Stimulated activated CD8-positive, alpha-beta memory T cell treated with anti-CD3 and anti-CD28 coated beads, Interleukin-2, amount 100 ng/mL, for 1 hour (primary cell): ENCODE measurements around the gene TRIM52.

Source experiments
- DNase-seq, 2 donors: peaks; one replicate each; pipeline ENCODE4 v3.0.0-alpha.2; 2020; ENCODE audit warnings: low read depth in 2 of 2

TRIM52 gene

GRCh38 chr5:181258576-181258975 is 2.4 kb downstream of the TRIM52 start:
- no peak for DNase-seq

- no peak for DNase-seq
Observed at GRCh38 chr5:181255836-181256578, 4.9 kb downstream of the TRIM52 start.

DNA sequence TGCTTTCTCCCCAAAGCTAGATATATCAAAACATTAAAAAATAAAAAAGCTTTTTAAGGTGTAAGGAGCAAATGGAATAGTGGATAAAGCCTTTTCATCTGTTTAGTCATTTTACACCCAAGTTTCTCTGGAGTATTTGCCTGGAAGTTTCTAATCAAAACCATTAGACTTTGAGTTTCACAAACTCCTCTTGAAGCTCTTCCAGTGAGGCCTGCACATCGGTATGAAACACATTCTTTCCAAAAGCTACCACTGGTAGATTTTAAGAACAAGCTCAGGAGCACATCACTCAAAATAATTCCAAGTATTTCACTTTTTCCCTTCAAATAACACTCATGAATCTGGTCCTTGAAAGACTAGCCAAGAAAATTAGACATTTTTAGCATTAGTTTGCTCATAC is 5.7 kb downstream of the TRIM52 start:
- DNase-seq, result no peak

GRCh38 chr5:181248277-181248676 is 12.7 kb downstream of the TRIM52 start:
- DNase-seq, result no peak

GRCh38 chr5:181246276-181247049 is 14.5 kb downstream of the TRIM52 start:
- DNase-seq, result peak; percentile 52 to 62

DNA sequence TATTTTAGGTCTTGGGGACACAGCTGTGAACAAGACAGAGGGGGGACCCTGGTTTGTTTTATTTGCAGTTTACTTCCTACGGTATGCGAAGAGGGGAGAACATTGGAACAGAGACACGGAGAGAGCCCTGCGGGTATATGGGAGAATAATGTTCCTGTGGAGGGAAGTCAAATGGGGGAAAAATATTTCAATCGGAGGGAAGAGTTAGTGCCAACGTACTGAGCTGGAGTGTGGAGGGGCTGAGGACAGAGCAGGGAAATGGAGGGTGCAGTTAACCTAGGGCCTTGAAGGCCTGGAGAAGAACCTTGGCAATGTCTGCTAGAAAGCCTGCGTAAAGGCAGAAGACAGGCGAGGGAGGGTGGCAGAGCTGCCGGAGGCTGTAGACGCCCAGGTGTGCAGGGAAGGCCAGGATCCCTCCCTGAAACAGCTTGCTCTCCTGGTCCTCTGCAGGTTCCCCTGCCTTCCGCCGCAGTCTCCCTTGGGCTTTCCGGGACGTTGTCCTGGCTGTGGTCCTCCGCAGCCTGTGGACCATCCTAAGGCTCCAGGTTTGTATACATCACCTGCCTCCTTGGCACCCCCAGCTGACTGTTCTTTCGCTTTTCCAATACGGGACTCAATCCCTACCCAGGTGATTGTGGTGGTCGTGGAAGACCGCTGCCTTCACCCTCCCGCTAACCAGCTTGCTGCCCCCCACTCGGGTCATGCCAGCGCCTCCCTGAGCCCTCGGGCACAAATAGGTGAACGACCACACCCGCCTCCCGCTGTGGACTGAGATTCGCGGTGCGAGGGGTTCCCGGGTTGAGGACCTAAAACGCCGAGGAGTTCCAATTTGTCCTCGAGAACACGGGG is 15.3 kb downstream of the TRIM52 start:
- DNase-seq, result no peak

DNA sequence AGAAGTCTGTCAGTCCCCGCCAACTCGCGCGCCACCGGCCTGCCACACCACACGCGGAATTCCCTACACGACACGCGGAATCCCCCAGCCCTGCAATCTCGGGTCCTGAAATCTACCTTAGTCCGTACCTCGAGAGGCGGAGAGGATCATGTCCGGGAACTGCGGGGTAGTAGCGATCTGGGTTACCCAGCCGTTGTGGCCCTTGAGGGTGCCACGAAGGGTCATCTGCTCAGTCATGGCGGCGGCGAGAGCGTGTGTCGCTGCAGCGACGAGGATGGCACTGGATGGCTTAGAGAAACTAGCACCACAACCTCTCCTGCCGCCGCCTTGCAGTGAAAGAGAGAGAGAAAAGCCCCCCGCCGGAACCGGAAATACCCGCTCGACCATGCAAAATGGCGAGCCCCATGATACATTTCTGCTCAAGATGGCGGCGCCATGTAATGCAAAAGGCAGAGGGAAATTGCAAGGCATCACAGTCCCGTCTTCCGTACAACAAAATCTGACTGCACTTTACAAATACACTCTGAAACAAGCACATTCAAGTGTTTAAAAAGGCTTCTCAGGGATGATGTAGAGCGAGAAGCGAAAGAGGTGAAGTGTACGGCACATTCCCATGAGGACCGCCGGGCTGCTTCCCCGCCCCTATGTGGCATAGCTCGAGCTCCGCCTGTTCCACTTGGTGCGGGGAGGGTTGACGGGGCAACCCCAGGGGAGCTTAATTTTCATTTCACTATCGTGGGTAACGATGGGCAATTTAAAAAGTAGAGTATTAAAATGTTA is 17.2 kb downstream of the TRIM52 start, which contains the start of gene RACK1:
RACK1 (minus strand) TSS at position 343 of the 780 bp plus-strand sequence; CDS start at position 237, 106 bp downstream.
- DNase-seq, result peak; percentile 80

- DNase-seq, result no peak
Observed at GRCh38 chr5:181243018-181243563, 17.9 kb downstream of the TRIM52 start.

GRCh38 chr5:181242031-181242451 is 18.9 kb downstream of the TRIM52 start:
- no peak for DNase-seq

GRCh38 chr5:181241393-181241975 is 19.5 kb downstream of the TRIM52 start:
- no peak for DNase-seq

DNA sequence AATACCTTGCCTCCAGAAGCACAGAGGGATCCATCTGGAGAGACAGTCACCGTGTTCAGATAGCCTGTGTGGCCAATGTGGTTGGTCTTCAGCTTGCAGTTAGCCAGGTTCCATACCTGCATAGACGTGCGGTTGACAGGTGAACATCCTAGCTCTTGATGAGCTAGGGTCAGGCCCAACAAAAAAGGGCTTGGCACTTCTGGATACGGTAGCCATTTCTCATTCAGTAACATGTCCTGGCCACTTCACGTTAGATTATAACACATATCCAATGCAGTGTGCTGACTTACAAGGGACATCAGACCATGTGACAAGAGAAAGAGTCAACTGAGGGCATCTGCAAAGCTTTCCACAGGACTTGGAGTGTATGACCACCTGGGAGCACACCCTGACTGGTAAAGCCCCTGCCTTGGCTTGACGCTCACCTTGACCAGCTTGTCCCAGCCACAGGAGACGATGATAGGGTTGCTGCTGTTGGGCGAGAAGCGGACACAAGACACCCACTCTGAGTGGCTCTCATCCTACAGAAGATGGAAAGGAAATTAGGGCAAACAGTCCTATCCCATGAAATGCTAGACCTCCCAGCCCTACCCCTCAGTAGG is 21.8 kb downstream of the TRIM52 start:
- DNase-seq, result no peak

DNA sequence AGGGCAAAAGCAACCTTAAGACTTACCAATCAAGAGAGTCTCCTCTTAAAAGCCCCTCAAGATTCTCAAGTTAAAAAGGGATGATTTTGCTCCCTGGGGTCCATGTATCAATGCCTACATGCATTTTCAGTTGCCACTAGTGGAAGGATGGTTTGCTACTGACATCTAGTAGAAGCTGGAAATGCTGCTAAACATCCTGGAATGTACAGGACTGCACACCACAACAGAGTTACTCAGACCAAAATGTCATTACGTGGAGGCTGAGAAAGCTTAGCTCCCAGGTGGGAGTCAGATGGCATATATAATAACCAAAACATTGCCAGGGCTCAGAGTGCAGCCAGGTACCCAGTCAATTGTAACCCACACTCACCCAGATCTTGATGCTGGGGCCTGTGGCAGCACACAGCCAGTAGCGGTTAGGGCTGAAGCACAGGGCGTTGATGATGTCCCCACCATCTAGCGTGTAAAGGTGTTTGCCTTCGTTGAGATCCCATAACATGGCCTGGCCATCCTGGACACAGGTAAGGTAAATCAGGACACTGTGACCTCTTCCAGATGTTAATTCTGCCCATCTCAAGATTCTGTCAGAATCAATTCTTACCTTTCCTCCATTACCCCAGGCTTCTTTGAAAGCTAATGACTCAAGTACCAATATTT is 23.1 kb downstream of the TRIM52 start:
- no peak for DNase-seq

GRCh38 chr5:181236954-181237641 is 23.8 kb downstream of the TRIM52 start:
- DNase-seq, result no peak

- DNase-seq, result no peak
Observed at GRCh38 chr5:181236471-181236870, 24.5 kb downstream of the TRIM52 start.

- no peak for DNase-seq
Observed at GRCh38 chr5:181235689-181236366, 25.1 kb downstream of the TRIM52 start.

DNA sequence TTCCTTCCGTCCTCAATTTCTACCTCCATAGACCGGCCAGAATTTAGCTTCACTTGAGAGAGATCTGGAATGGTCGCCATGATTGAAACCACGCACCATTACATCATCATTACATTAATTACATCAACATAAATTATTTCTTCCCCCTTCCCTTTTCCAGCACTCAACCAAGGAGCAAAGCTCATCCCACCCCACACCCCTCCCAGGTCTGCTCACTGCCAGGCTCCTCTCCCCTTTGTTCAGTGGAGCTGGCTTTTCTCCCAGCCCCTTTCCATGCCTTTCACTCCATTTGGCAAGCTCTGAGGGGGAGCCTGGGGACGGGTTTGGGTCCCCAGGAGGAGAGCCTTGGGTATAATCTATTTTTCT is 25.6 kb downstream of the TRIM52 start:
- DNase-seq, result no peak

- DNase-seq, result no peak
Observed at GRCh38 chr5:181234455-181235306, 26.3 kb downstream of the TRIM52 start.
